GM19468 (cell line): ENCODE results near the gene COL4A5.
A peak's percentile ranks its signal among the peaks of the same experiment; 100 is the strongest.
"Not testable (repeated sequence)": the region's sequence is repeated elsewhere in the genome, so short reads cannot be mapped to it uniquely, and the experiment has no call there.

Source experiments
- ATAC-seq: cut with Tn5 transposase; IDR thresholded peaks from one replicate; pipeline ENCODE4 v1.9.1; 2021; ENCODE audit warnings: mild to moderate bottlenecking, moderate library complexity, moderate number of reproducible peaks; ENCODE audit not compliant: unreplicated experiment; ENCODE audit errors: extremely low read depth

Gene COL4A5

DNA sequence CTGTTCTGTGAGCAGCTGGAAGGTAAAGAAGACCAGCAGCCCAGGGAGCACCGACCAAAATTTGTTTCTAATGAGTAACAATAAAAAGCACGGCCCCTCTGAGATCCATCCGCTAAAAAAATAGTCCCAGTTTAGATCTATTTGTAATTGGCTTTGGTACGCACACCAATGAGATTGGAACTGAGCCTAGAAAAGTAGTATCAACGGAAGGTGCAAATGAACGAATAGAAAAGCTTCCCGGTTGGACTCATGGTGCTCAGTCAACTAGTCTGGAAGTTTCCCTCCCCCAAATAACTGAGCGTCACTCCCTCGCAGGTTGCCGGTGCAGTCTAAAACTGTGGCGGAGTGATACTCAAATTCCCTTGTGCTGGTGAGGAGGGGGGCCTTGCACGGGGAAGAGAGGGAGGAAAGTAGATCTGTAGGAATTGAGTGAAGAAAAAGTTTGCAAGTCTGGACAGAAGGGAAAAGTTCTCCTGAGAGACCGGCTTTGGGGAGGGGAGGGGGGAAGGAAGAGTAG lies at the start of gene COL4A5:
Gene COL4A5 (plus strand): TSS at position 413 of the 517 bp plus-strand sequence. CDS start 288 bp downstream, outside the sequence.
- ATAC-seq: no peak

DNA sequence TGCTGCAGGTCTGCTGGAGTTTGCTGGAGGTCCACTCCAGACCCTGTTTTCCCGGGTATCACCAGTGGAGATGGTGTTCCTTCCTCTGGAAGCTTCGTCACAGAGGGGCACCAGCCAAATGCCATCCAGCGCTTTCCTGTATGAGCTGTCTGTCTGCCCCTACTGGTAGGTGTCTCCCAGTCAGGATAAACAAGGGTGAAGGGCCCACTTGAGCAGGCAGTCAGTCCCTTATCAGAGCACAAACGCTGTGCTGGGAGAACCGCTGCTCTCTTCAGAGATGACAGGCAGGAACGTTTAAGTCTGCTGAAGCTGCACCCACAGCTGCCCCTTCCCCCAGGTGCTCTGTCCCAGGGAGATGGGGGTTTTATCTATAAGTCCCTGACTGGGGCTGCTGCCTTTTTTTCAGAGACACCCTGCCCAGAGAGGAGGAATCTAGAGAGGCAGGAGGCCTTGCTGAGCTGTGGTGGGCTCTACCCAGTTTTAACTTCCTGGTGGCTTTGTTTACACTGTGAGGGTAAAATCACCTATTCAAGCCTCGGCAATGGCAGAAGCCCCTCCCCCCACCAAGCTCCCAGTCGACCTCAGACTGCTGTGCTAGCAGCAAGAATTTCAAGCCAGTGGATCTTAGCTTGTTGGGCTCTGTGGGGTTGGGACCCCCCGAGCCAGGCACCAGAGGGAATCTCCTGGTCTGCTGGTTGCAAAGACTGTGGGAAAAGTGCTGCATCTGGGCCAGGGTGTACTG lies 48.5 kb upstream of the COL4A5 start:
- ATAC-seq: not testable (repeated sequence)

DNA sequence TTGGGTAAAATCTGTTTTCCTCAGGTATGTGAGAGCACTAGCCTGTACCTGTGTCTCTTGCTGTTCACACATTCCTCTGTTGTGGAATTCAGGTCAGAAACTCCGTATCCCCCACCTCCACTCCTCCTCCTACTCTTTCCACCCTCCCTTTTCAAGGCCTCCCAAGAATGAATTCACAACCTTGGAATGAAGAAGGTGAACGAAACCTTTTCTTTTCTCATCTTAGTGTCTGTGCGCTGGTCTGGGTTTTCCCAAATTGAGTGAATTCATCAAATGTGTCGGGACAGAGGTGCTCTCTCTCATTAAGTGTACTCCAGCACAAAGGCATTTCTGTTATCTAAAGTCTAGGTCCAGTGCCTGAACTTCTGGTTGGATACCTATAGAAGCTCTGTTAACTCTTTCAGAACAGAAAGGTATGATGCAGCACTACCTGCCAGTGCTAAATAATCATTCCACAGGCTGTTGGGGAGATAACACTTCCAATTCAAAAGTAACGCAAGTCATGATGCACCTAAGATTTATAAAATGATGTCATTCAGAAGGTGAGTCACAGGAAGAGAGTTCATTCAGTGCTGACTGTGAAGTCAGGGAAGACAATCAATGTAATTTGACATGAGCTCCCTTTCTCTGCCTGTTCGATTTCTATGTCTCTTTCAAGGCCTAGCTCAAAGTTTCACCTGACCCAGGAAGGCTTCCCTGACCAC lies 43.3 kb upstream of the COL4A5 start:
- ATAC-seq: no peak

DNA sequence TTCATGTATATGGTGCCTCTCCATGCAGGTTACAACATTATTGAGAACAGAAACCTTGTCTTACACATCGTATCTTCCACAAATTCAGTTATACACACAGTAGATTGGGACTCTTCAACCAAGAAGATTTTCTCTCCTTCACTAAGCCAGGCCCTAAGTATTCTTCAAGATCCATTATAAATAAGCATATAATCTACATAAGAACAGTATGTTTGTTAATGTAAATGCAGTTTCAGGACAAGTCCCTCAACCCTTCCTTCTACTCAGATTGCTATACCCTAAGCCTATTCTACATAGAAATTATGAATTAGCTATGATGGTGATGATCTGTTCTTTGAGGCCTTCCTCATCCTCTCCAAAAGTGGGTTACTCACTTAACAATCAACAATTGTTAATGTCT lies 42.7 kb upstream of the COL4A5 start:
- ATAC-seq: no peak

DNA sequence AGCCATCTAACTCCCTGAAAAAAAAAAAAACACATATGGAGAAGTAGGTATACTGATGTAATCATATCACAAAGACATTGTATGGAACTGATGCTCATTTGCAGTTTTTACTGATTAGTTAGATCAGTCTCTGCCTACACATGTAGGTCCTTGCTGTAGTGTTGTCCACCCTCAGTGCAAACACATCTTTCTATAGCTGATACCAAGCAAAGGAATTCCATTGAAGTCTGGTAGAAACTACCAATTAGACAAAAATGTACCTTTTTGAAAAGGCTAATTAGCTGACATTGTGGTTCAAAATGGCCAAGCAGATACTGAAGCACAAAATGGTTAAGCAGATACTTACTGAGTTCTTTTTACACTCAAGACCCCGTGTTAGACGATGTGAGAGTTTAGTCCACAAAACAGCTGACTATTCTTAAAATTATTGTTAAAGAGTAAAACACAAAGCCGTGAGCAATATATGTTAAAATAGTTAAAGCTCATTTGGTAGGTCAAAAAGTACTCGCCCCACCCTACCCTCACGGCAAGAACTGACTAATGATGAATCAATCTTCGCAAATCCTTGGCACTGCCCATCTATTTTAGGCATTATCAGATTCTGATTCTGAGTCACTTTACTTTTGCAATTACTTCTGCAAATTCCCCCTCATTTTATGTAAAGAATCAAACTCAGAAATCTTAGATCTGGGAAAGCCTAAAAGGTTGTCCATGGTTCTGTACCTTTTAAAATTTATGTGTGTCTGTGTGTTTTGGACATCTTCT lies 41.8 kb upstream of the COL4A5 start:
- no peak for ATAC-seq

DNA sequence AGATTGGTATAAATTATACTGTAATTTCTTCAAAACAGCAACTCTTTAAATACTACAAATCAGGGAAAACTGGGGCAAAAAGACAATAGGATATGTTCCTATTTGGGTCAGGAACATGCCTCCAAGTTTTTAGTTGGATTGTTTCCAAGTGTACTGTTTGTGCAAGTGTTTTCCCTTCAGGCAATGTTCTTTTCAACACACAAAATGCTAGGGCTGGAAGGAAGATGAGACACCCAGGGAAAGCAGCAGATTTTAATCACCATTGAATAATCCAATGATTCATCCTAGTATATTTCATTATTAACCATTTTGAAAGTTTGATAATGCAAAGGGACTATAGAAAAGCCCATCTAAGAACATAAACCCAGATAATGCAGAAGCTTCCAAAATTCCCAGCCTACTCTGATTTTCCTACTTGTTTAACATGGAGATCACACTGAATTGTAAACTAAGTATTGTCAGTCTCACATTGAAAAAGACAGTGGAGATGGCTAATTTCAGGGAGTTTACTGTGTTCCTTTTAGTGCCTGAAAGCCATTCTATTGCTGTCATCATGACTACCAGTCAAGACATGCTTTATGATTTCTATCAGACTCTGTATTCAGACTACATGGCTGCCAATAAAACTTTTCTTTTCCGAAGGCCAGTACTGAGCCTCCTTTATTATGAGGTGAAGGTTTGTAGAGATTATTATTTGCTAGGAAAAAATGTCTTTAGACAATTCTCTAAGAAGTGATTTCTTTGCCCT lies 40.0 kb upstream of the COL4A5 start:
- ATAC-seq: no peak

DNA sequence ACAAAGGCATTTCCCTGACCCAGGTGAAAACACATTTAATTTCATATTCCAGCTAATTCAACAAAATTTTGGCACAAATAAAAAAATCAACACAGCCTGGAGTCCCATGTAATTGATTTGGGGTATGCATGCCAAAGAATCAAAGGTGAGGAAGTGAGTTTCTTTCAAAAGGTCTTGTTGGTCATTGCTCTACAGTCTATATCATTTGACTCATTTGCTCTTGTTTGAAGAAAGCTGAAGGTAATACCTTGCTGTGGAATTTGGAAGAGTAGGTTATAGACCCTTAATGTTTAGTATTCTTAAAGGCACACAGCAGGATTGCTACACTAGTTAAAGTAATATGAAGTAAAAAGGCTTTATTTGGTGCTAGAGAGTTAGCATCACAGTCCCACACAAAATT lies 26.9 kb upstream of the COL4A5 start:
- ATAC-seq: no peak

DNA sequence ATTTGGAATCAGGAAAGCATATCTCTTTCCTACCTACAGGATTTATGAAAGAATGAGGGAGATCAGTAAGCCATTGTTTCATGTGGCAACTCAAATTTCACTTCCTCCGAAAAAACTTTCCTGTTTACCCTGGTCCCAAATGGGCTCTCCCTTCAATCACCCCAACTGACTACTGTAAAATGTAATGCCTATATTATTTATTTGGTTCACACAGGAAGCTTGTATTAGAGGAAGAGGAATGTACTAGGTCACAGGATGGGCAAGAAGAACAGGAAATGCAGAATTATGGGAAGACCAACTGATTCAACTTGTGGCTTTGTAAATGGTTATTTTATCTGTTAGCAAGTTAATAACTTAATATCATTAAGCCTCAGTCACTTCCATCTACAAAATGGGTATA lies 24.5 kb upstream of the COL4A5 start:
- no peak for ATAC-seq

DNA sequence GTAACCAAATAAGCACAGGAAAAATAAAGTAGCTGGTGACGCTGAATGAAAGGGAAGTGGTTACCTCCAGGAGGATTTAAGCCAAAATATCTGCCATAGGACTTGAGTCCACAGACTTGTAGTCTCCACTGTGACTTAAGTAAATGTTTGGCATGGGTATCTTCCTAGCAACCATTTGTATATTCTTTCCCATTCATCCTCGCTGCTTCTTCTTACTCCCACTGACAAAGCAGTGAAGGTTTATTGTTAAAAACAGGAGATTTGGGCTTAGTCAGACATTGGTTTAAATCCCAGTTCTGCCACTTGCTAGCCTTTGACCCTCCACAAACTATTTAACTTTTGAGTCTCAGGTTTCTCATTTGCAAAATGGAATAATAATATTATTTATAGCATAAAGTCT lies 23.7 kb upstream of the COL4A5 start:
- no peak for ATAC-seq

DNA sequence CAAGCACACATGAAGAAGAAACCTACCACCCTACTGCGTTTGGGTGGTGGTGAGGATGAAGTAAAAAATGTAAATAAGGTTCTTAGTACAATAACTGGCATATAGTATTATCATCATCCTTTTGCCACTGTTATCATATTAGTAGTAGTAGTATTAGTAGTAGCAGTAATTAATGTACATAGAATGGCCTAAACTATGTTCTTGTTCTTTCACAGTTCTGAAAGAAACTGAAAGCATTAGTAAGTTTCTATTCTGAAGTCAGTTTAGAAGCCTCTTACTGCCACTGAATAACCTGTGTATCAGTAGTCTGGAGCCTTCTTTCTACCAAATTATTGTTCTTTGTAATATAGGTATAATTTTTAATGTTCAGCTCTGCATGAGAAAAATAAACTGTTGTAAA lies 22.4 kb upstream of the COL4A5 start:
- ATAC-seq: peak; percentile 53

DNA sequence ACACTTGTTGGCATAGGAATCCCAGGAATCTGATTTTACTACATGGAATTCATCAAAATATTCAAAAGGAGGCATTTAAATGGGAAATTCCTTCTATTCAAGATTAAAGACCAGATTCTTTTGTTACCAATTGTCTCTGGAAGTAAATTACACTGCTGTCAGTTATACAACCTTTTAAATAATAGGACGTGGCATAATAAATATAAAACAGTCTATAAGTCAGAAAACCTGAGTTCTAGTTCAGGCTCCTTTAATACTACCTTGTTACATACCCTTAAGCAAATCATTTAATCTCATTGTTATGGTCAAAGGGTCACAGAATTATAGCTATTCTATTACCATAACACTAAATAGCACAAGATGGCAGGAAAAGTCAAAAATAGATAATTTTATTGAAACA lies 20.2 kb upstream of the COL4A5 start:
- no peak for ATAC-seq

DNA sequence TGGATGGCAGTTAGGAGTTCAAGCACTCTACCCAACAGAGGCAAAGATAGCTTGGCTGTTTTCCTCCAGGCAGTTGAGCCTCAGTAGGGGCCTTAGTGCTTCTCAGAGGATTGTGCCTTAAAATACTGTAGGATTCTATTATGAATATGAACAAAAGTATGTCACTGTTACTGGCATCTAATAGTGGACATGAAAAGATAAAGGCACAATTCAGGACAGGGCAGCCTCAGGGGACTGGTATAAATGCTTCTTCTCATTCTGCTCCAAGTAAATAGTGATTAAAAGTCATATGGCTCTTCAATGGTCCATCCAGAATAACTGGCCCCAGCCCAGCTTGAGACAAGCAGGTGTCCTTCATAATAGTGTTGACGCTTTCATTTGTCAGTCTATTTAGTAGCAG lies 19.2 kb upstream of the COL4A5 start:
- ATAC-seq: no peak

DNA sequence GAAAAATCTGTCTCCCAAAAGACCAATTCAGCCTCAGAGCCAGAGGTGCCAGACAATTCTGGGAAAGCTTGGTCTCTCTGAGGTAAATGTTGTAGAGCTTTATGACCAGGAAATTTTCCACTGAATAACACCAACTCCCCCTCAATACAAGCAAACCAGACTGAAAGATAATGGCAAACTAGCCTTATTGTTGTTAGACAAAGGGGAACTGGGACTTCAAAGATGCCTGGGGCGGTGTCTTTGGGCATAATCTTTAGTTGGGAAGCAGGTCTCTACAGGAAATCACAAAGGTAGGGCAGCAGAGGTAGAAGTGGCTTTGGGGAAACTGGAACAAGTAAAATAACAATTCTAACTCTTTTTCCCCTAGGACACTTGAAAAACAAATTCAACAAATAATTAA lies 13.4 kb upstream of the COL4A5 start:
- ATAC-seq: no peak

DNA sequence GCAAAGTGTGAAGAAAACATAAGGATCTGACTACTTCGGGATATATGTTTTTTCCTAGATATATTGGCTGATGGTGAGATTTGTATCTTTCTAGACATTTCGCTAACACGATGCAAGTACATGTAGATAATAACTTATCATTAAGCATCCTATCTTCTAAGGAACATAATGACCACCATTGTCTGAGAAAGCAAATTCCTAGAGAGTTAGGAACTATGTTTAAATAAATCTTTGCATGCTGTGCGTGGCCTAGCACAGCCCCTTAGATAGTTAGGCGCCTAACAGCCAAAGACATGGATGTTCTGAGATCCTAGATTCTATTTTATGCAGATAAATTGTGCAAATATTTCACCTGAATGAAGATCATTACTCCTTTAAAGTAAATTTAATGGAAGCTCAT lies 4.4 kb upstream of the COL4A5 start:
- ATAC-seq: no peak

DNA sequence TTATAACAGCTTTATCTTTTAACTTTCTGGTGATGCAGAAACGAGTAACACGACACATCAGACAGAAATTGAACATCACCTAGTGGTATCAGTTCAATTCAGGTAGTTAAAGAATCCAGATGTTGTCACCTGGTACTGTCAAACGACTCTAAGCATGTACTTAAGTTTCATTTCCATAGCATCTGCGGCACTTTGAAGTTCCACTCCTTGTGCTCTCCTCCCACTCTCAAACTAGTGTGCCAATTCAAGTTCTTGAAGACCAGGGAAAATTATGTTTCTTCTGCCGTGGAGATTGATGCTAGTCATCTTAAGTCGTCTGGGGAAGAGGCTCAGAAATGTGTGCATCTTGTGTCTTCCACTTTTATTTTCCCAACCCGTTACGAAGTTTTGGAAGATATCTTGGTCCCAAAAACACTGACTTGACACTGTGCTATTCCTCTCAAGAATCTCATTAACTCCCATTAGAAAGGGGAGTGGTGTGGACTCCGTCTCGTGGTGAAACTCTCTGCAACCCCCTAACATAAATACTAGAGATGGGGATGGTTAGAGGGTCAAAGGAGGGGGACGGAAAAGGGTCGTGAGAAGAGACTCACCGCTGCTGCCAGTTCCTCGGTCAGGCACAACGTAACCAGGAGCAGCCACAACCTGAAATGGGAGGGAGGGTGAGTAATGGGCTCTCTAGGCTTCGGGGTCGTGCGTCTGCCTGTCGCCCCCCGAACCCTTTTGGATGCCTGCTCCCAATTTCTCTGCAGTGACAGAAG lies 2.1 kb upstream of the COL4A5 start:
- no peak for ATAC-seq

DNA sequence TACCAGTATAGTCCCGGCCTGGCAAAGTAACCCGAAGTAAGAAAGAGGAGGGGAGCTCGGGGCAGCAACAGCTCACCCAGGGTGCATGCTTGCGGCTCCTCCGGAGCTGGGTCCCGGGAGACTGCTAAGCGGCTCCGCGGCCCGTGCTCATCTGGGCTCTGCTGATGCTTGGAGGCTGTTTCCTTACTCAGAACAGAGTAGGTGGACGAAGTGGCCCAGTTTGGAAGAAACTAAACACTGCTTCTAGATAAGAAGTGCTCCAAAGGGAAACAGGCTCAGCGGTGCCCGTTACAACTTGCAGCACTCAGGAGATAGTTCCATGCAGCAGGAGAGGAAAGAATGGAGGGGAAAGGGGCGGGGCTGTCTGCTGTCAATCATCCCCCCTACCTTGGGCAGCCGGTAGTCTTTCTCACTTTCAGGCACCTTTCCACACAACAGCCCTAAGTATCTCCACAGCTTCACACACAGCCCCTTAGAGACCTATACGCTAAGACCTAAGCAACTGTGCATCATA lies 1.5 kb upstream of the COL4A5 start, which contains the start of gene COL4A6:
Gene COL4A6 (minus strand): TSS at position 313 of the 514 bp plus-strand sequence. CDS start 226 bp downstream, at position 87.
- ATAC-seq: no peak

DNA sequence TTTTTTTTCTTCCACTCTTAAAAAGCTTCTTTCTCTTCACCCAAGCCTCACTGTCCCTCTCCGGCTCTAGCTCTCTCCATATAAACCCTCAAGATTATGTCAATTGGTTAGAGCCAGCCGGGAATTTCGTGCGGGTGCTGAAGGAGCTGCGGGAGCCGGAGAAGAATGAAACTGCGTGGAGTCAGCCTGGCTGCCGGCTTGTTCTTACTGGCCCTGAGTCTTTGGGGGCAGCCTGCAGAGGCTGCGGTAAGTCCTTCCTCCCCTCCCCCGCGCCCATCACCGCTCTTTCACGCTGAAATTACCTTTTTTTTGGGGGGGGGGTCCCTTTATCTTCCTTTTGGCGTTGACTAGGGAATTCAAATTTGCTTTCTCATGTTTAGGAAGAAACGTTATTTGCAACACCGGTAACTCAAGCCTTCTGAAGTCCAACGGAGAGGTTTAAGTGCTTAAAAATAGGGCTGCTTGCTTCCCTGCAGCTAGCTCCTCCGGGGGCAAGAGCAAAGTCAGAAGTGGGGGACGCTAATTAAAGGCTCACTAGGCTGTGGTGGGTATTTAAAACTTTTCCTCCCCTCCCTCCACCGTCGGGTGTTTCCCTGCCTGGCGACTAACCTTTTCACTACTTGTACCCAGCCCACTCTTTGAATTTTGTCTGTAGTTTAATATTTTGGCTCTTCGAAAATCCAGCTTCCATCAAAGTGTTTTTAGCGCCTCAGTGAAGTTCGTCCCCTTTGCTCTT lies 491 bp downstream of the COL4A5 start:
- no peak for ATAC-seq

DNA sequence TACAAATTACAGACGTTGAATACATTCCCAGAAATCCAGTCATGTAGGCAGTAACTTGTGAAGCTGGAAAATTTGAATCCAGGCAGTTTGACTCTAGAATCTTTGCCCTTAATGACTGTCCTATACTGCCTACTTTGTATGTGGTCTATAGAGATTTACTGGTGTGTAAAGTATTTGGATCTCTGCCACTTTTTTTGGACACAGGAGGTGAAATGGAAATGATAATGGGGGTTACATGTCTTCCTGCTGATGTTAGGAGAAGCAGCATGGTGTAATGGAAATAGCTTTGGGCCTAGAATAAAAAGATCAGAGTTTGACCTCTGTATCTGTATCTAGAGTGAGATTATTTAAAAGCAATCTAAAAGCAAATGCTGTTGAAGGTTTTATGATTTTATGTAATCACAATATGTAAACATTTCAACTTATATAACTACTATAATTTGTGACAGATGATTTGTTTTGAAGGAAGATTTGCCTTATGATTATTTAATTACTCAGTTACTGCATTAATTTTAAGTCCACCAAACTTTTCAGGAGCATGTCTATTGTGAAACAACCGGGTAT lies 3.3 kb downstream of the COL4A5 start:
- ATAC-seq: no peak
